Activated CD8-positive, alpha-beta memory T cell treated with anti-CD3 and anti-CD28 coated beads for 24 hours (primary cell): Measurements from ENCODE around the gene CPZ.

Source experiments
- DNase-seq: peaks from one replicate; pipeline ENCODE4 v3.0.0-alpha.2; 2020

Gene CPZ

DNA sequence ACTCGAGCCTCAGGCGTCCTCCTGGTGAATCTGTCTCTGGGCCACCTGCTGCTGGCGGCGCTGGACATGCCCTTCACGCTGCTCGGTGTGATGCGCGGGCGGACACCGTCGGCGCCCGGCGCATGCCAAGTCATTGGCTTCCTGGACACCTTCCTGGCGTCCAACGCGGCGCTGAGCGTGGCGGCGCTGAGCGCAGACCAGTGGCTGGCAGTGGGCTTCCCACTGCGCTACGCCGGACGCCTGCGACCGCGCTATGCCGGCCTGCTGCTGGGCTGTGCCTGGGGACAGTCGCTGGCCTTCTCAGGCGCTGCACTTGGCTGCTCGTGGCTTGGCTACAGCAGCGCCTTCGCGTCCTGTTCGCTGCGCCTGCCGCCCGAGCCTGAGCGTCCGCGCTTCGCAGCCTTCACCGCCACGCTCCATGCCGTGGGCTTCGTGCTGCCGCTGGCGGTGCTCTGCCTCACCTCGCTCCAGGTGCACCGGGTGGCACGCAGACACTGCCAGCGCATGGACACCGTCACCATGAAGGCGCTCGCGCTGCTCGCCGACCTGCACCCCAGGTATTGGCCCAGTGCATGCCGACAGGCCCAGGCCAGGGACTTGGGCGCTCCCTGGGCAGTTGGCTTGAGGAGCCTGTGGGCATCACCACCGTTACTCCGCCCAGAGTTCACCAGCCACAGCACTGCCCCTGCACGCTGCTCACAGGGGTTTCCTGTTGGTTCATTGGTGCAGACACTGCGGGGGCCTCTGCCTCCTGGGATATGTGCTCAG, 11.3 kb upstream of the CPZ start:
- no peak for DNase-seq

GRCh38 chr4:8582016-8582415, 10.5 kb upstream of the CPZ start:
- DNase-seq = no peak

GRCh38 chr4:8582436-8582835, 10.1 kb upstream of the CPZ start:
- DNase-seq = no peak

- DNase-seq = no peak
Measured at GRCh38 chr4:8582941-8583654, 9.5 kb upstream of the CPZ start.

DNA sequence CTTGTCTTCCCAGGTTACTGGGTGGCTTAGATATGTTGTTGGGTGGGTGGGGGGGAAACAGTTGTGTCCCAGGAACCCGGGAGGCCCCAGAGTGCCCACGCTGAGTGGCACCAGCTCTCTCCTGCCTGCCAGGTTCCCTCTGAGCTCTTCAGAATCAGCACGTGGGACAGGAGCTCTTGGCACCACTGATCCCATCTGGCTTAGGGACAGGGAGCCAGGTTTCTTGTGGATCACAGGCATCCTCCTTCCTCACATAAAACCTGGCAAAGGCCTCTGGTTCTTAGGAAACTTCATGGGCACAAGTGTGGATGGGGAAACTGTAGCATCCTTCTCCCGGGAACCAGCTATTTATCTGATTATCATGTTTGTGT, 8.9 kb upstream of the CPZ start:
- DNase-seq = no peak

- no peak for DNase-seq
Measured at GRCh38 chr4:8585186-8585585, 7.4 kb upstream of the CPZ start.

DNA sequence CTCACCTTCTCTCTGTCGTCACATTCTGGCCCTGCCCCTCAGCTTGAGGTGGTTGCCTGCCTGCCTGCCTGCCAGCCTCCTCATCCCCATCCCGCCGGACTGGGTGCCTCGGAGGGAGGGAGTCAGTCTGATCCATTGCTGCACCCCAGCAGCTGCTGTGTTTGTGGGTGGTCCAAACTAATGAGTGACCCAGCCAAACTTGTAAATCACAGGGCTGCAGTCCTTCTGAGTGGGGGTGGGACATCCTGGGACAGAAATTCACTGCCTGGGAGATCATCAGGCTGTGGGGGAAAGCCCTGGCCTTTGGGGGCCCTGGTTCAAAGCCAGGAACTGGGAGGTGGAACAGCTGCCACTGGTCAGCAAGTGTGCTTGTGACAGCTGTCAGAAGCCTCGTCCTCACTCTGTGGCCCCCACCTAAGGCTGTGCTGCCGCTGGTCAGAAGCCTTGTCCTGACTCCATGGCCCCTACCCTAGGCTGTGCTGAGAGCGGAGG, 6.8 kb upstream of the CPZ start:
- no peak for DNase-seq

DNA sequence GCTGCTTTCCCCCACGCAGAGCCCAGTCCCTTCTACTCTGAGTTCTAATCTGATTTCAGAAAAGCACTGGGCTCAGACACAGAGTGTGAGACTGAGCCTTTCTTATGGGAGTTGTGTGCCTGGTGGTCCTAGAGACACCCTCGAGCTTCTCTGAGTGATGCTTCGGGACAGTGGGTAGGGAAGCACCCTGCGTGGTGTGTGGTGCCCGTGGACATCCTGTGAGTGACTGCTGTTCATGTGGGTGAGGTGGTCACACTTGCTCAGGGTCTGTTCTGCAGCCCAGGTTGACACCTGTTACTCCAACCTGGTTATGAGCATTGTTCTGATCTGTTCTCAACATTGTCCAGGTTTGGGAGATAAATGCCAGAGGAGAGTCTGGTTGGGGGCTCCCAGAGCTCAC, 6.3 kb upstream of the CPZ start:
- no peak for DNase-seq

DNA sequence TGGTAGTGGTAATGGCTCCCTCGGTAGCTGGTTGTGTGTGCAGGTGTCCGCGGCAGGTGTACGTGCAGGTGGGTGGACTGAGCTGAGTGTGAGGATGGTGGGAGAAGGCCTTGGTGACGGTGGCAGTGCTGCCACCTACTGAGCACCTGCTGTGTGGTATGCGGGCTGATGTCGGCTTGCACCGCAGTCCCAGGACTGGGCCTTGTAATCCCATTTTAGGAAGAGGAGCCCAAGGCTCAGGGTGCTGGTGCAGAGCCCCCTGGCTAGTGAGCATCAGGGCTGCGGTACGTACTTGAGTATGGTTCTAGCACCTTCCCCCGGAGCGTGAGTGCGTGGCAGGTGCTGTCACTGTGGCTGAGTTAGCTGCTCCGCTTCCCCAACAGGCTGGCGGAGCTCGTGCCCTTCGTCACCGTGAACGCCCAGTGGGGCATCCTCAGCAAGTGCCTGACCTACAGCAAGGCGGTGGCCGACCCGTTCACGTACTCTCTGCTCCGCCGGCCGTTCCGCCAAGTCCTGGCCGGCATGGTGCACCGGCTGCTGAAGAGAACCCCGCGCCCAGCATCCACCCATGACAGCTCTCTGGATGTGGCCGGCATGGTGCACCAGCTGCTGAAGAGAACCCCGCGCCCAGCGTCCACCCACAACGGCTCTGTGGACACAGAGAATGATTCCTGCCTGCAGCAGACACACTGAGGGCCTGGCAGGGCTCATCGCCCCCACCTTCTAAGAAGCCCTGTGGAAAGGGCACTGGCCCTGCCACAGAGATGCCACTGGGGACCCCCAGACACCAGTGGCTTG, 5.7 kb upstream of the CPZ start:
- no peak for DNase-seq

- DNase-seq = no peak
Measured at GRCh38 chr4:8587469-8588195, 4.9 kb upstream of the CPZ start.

GRCh38 chr4:8588196-8588470, 4.4 kb upstream of the CPZ start:
- no peak for DNase-seq

- no peak for DNase-seq
Measured at GRCh38 chr4:8589336-8589735, 3.2 kb upstream of the CPZ start.

DNA sequence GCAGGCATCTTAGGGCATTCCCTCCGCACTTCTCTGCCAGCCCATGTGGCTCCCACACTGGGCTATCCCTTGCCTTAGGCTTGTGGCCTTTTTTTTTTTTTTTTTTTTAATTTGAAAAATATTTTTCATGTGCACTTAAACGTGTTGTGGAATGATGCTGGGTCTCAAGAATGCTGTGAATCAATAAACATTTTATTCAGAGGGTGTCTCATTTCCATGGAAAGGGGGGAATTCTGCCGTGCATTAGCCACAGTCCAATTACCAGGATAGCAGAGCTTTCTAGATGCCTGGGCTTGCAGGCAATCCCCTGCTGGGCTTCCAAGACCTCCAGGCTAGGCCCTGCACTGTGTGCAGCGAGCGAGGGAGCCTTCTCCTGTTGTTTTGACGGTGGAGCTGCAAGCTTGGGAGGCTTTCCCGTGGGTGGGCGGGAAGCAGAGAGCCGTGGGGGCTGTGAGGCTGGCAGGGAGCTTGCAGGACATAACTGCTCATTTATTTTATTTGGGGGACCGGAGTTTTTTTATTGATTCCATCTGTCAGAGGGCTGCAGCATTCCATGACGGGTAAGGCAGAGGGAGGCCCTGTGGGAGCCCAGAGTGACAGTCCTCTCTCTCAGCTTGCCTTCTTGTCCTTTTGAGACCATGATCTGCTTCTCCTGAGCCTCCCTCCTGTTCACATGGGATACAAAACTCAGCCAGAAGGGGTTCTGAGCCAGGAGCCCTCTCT, 2.6 kb upstream of the CPZ start:
- DNase-seq = no peak

DNA sequence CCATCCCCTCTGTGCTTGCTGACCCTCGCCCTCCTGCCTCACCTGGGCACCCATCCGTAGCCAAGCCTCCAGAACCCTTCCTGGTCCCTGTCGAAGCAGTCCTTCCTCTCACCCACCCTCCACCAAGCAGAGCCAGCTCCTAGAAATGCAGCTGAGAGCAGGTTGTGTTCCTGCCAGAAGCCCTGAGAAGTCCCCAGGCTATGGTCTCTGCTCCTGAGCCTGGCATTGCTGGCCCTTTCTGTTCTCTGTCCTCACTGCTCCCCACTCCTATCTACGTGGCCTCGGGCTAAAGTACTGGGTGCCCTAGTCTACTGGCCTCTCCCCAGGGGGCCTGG, 2.1 kb upstream of the CPZ start:
- no peak for DNase-seq

- no peak for DNase-seq
Measured at GRCh38 chr4:8591114-8591513, 1.5 kb upstream of the CPZ start.

DNA sequence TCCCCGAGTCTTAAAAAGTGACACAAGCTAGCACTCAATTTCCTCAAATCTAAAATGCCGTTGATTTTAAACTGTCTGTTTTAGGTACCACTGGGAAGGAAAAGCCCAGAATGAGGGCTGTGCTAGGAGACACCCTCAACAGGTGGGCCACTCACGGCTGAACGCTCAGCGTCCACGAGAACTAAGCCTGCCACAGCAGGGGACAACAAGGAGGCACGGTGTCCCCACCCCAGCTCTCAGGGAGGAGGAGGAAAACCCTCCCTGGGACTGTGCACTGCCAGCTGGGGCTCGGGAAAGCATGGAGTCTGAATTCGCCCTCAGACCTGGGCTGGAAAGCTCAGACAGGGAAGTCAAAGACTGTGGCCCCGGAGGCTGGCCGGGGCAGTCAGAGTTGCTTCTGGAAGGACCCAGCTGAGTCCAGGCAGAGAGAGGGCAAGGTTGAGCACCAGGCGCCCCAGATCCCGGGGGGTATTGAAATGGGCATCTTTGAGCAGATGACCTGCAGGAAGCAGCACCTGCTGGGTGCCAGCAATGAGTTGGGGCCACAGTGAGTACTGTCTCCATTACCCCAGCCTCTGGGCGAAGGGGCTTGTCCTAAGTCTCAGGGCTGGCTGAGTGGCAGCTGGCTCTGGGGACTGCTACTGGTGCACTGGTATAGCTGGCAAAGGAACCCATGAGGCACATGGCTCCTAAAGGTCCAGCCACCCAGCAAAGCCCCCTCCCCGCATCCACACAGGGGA, 769 bp upstream of the CPZ start:
- DNase-seq = no peak

DNA sequence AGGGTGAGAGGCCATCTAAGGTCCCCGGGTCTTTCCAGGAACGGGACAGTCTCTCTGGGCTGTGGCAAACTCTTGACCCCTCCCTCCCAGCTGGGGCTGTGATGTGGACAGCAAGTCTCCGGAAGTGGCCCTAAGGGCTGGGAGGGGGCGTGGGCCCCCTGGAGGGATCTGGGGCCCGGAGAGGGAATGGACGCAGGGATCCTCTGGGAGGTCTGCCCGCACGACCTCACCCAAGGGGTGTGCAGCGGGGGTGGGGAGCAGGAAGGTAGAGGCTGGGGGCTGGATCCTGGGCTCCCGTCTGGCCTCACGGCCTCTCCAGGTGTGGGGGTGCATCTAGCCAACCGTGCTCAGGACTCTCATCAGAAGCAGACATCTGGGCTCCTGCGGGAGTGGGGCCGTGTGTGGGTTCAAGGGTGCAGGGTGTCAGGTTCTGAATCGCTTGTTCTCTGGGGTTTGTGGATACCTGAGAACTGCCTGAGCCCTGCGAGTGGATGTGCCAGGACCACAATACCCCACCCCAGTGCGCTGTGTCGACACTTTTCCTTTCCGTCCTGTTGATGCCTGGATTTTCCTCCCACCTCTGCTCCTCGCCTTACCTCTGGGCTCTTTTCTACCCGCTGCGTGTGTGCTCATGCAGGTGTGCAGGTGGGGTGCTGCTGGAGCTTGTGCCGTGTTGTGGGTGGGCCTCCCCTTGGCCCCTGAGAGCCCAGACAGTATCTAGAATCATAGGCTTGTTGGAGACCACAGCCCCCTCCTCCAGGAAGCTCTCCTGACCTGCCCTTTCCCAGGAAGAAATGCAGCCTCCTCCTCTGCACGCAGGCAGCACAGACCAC, 915 bp downstream of the CPZ start:
- no peak for DNase-seq

DNA sequence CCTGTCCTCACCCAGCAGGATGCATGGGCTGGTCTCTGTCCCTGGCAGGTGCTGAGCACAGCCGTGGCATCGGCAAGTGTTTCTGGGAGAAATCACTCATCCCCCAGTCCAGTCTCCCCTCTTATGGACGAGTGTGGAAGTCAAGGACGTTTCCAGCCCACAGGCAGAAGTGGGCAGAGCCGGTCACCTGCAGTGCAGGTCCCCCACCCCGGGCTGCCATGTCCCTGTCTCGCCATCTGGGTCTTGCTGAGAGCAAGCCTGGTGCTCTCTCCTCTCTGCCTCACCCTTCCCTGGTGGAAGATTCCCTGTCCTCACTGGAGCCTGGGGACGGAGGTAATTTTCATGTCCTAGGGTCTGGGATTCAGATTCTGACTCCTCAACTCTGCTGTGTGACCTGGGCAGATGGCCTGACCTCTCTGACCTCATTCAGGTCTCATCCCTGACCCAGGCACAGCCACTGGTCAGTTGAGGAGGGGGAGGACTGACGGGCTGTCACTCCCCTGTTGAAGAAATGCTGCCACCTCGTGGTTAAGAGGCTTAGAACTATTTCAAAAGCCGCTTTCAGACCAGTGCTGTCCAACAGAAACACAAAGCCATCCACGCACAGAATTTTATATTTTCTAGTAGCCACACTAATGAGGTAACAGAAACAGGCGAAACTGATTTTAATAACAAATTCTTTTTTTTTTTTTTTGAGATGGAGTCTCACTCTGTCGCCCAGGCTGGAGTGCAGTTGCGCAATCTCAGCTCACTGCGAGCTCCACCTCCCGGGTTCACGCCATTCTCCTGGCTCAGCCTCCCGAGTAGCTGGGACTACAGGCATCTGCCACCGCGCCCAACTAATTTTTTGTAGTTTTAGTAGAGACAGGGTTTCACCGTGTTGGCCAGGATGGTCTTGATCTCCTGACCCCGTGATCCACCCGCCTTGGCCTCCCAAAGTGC, 1.8 kb downstream of the CPZ start:
- no peak for DNase-seq

DNA sequence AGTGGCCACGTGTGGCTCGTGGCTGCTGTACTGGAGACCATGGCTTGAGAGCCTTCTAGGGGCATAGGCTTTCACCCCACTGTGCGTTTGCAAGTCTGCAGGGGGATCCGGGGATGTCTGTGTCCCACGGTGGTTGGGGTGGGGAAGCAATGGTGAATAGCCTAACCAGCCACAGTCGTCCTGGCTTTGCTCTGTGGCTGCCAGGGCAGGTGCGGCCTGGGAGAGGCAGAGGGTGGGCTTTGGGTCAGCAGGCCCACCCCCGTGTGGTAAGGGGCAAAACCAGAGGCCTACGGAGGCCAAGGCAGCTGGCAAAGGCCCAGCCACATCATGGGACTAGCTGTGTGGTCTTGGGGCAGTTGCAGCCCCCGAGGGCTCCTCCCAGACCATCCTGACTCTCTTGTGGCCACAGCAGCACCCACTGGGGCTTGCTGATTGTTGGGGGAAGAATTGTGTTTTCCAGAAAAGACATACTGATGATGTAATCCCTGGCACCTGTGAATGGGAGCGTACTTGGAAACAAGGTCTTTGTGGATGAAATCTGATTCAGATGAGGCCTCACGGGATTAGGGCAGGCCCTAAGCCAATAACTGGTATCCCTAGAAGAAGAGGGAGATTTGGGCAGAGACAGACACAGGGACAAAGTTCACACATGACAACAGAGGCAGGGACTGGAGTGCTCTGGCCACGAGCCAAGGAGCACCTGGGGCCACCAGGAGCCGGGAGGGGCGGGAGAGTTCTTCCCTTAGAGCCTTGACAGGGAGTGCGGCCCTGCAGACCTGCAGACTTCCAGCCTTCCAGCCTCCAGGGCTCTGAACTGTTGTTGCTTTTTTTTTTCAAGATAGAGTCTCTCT, 2.9 kb downstream of the CPZ start:
- no peak for DNase-seq
